ENCODE measurements around the gene SRGAP2B. TPM values are rescaled to one million over a fixed set of nuclear protein-coding genes. Genes with fewer than 3 reads are reported as not detected.
A peak's percentile ranks its signal among the peaks of the same experiment; 100 is the strongest.
"Not testable (repeated sequence)": the region's sequence is repeated elsewhere in the genome, so short reads cannot be mapped to it uniquely, and the experiment has no call there.

The SRGAP2B gene
- polyA plus RNA-seq, 3 donors: 5.8 to 25.5 (median 7.0) TPM

DNA sequence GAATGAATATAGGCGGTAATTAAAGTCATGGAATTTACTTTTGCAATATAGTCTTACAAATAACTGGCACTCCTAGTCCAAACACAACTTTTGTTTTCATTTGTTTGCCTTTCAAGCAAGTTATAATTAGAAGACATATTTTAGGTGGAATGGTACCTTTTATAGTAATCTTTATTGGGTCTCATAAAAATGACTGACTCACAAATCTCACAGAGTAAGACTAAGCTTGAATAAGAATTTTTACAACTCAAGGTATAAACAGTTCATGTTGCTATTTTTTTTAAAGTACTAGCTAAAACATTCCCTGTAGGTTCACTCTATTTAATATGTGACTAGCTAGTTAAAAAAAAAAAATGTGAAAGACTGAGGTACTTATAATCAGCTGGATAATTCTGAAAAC, 6.6 kb upstream of the SRGAP2B start:
- H3K9me3 Mint-ChIP-seq; H3K27ac Mint-ChIP-seq; H3K4me3 ChIP-seq (replicated peaks in 1 of 3; ENCODE audit: low read depth in 2 of 3, low read length in 3 of 3); H3K4me1 Mint-ChIP-seq; H3K36me3 ChIP-seq (replicated peaks in 1 of 2; ENCODE audit: control insufficient read depth in 1 of 2, insufficient read depth in 2 of 2, low read length in 2 of 2); H3K4me3 Mint-ChIP-seq; H3K79me2 ChIP-seq (ENCODE audit: insufficient read depth, low read length); H3K4me2 ChIP-seq (replicated peaks; ENCODE audit: extremely low read depth, low read length, poor library complexity, severe bottlenecking); H4K20me1 ChIP-seq (ENCODE audit: insufficient read depth, low read length); H3K27ac ChIP-seq (ENCODE audit: low read depth in 1 of 2, low read length in 2 of 2); H3K27me3 Mint-ChIP-seq (ENCODE audit: low read depth in 3 of 3); H3K9me3 ChIP-seq (replicated peaks in 1 of 2; ENCODE audit: control insufficient read depth in 1 of 2, insufficient read depth in 1 of 2, low read length in 2 of 2); H3K36me3 Mint-ChIP-seq; H3K9ac ChIP-seq (ENCODE audit: insufficient read depth, low read length, poor library complexity, severe bottlenecking); intact Hi-C loops (cut with micrococcal nuclease); H3K27me3 ChIP-seq (ENCODE audit: control insufficient read depth in 2 of 2, insufficient read depth in 2 of 2, low read length in 2 of 2); H2AFZ ChIP-seq (ENCODE audit: insufficient read depth, low read depth, low read length, poor library complexity, severe bottlenecking); DNase-seq; H3K4me1 ChIP-seq (ENCODE audit: control insufficient read depth in 1 of 2, insufficient read depth in 2 of 2, low read length in 2 of 2): not testable (repeated sequence)
- no CpG with 5 or more reads among the region's 1 CpG for WGBS (ENCODE audit: insufficient coverage)

DNA sequence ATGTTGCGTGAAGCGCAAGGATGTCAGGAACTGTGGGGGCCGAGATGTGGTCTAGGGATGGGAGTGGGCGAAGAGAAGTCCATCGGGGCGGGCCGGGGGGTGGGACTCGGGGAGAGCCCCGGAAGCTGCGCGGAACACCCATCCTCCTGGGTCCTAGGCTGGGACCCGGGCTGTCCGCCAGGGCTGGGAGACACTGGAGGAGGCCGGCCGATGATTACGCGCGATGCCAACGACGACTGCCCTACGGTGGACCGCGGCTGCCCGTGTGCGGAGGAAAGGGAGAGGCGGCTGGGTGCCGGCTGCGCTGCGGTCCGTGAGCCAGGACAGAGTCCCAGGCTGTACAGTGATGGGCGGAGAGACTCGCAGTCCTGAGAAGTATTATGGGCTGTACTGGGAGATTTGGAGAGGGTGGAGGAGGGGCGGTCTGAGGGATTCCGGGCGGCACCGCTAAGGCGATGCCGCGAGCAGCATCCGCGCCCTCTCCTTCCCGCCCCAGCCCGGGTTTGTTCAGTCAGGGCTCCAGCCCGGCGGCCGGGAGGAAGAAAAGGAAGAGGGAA, 395 bp downstream of the SRGAP2B start:
- peak overlapping the region; percentile 63 to 65 for H3K4me3 Mint-ChIP-seq
- H3K36me3 ChIP-seq (replicated peaks in 1 of 2; ENCODE audit: control insufficient read depth in 1 of 2, insufficient read depth in 2 of 2, low read length in 2 of 2); H3K9ac ChIP-seq (ENCODE audit: insufficient read depth, low read length, poor library complexity, severe bottlenecking); H3K79me2 ChIP-seq (ENCODE audit: insufficient read depth, low read length); H4K20me1 ChIP-seq (ENCODE audit: insufficient read depth, low read length); H3K27me3 Mint-ChIP-seq (ENCODE audit: low read depth in 3 of 3); H3K9me3 Mint-ChIP-seq; DNase-seq; H3K27me3 ChIP-seq (ENCODE audit: control insufficient read depth in 2 of 2, insufficient read depth in 2 of 2, low read length in 2 of 2); intact Hi-C loops (cut with micrococcal nuclease); H2AFZ ChIP-seq (ENCODE audit: insufficient read depth, low read depth, low read length, poor library complexity, severe bottlenecking); H3K4me2 ChIP-seq (replicated peaks; ENCODE audit: extremely low read depth, low read length, poor library complexity, severe bottlenecking); H3K9me3 ChIP-seq (replicated peaks in 1 of 2; ENCODE audit: control insufficient read depth in 1 of 2, insufficient read depth in 1 of 2, low read length in 2 of 2); H3K36me3 Mint-ChIP-seq; H3K4me1 Mint-ChIP-seq; H3K4me1 ChIP-seq (ENCODE audit: control insufficient read depth in 1 of 2, insufficient read depth in 2 of 2, low read length in 2 of 2): not testable (repeated sequence)
- H3K27ac Mint-ChIP-seq: peak overlapping the region in 3 of 7 donors; percentile 35 to 61 (median 46)
- Histone ChIP-seq H3K27ac (ENCODE audit: low read depth in 1 of 2, low read length in 2 of 2) (peak overlapping the region in 1 of 2 donors; percentile 57), H3K4me3 (replicated peaks in 1 of 3; ENCODE audit: low read depth in 2 of 3, low read length in 3 of 3) (peak overlapping the region; percentile 41 to 60 (median 44))
- WGBS (ENCODE audit: insufficient coverage): no CpG with 5 or more reads among the region's 46 CpGs

DNA sequence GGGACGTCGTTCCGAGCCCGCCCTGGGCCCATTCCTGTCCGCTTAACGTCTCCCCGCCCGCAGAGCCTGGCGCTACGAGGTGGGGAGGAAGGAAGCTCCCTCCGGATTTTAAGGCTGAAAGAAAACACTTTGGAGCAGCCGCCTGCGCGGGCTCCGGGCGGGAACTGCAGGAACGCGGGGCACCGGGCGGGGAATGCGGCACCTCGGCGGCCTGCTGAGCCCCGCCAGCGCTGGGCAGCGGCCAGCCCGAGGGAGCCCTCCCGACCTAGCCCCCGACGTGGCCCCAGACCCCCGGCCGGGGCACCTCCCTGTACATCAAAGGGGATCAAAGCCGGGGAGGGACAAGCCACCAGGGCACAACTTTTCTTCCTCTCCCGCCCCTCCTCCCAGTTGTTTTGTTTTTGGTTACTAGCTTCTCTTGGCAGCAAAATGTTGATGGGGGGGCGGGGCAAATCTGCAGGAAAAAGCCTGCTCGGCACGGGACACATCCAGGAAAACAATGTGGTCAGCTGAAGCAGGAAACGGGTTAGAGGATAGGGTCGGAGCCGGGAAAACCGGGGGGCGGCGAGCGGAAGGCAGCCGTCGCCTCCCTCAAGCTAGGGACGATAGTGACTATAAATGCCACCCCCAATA, 1.5 kb downstream of the SRGAP2B start:
- DNase-seq; H2AFZ ChIP-seq (ENCODE audit: insufficient read depth, low read depth, low read length, poor library complexity, severe bottlenecking); H3K27me3 ChIP-seq (ENCODE audit: control insufficient read depth in 2 of 2, insufficient read depth in 2 of 2, low read length in 2 of 2); H3K79me2 ChIP-seq (ENCODE audit: insufficient read depth, low read length); H3K4me1 Mint-ChIP-seq; H3K27ac ChIP-seq (ENCODE audit: low read depth in 1 of 2, low read length in 2 of 2); H3K27me3 Mint-ChIP-seq (ENCODE audit: low read depth in 3 of 3); H3K36me3 ChIP-seq (replicated peaks in 1 of 2; ENCODE audit: control insufficient read depth in 1 of 2, insufficient read depth in 2 of 2, low read length in 2 of 2); H4K20me1 ChIP-seq (ENCODE audit: insufficient read depth, low read length); H3K9ac ChIP-seq (ENCODE audit: insufficient read depth, low read length, poor library complexity, severe bottlenecking); H3K36me3 Mint-ChIP-seq; H3K9me3 ChIP-seq (replicated peaks in 1 of 2; ENCODE audit: control insufficient read depth in 1 of 2, insufficient read depth in 1 of 2, low read length in 2 of 2); intact Hi-C loops (cut with micrococcal nuclease); H3K9me3 Mint-ChIP-seq; H3K4me1 ChIP-seq (ENCODE audit: control insufficient read depth in 1 of 2, insufficient read depth in 2 of 2, low read length in 2 of 2): not testable (repeated sequence)
- H3K4me3 Mint-ChIP-seq: peak overlapping the region; percentile 96 to 97
- H3K4me2 ChIP-seq (replicated peaks; ENCODE audit: extremely low read depth, low read length, poor library complexity, severe bottlenecking): peak overlapping the region; percentile 42
- WGBS (ENCODE audit: insufficient coverage): no CpG with 5 or more reads among the region's 47 CpGs
- H3K27ac Mint-ChIP-seq: peak overlapping the region; percentile 84 to 95 (median 93)
- H3K4me3 ChIP-seq (replicated peaks in 1 of 3; ENCODE audit: low read depth in 2 of 3, low read length in 3 of 3): peak overlapping the region; percentile 34 to 71 (median 56)

DNA sequence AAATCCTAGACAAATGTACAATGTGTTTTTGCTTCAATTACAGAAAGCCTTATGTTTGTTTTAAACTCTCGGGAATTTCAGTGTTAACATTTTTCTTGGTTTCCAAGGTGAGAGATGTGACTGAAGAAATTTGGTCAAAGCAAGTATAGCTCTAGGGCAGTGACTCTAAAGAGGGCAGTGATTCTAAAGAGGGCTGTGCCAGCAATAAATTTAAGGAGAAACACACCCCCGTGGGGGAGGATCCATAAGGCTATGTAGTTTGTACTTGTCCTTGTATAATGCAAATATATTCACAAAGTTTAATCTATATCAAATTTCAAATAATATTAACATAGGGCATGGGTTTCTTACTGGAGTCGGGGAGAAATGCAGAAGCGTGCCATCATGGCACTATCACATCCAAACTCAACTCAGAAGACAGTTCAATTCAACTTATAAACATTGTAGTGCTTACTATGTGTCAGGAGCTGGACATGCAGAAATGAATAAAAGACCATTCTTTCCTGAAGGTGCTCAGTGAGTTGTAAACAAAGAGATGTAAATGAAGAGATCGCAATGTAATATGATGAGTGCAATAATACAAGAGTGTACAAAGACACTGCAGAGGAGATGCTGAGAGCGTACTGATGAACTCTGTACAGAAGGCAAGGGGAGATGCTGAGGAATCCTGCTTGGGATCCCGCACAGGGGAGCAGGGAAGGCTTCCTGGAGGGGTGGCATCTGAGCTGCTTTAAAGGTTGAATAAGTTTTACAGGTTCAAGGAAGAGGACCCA, 12.5 kb downstream of the SRGAP2B start:
- intact Hi-C loops (cut with micrococcal nuclease); DNase-seq: not testable (repeated sequence)

More for the DNA sequence above, 12.5 kb downstream of the SRGAP2B start:
- H2AFZ ChIP-seq (ENCODE audit: insufficient read depth, low read depth, low read length, poor library complexity, severe bottlenecking); H3K4me3 ChIP-seq (replicated peaks in 1 of 3; ENCODE audit: low read depth in 2 of 3, low read length in 3 of 3); H3K36me3 ChIP-seq (replicated peaks in 1 of 2; ENCODE audit: control insufficient read depth in 1 of 2, insufficient read depth in 2 of 2, low read length in 2 of 2); H4K20me1 ChIP-seq (ENCODE audit: insufficient read depth, low read length); H3K4me2 ChIP-seq (replicated peaks; ENCODE audit: extremely low read depth, low read length, poor library complexity, severe bottlenecking); H3K27me3 Mint-ChIP-seq (ENCODE audit: low read depth in 3 of 3); H3K4me1 ChIP-seq (ENCODE audit: control insufficient read depth in 1 of 2, insufficient read depth in 2 of 2, low read length in 2 of 2); H3K79me2 ChIP-seq (ENCODE audit: insufficient read depth, low read length); H3K36me3 Mint-ChIP-seq; H3K27me3 ChIP-seq (ENCODE audit: control insufficient read depth in 2 of 2, insufficient read depth in 2 of 2, low read length in 2 of 2); H3K9me3 ChIP-seq (replicated peaks in 1 of 2; ENCODE audit: control insufficient read depth in 1 of 2, insufficient read depth in 1 of 2, low read length in 2 of 2); H3K4me3 Mint-ChIP-seq; H3K9ac ChIP-seq (ENCODE audit: insufficient read depth, low read length, poor library complexity, severe bottlenecking); H3K27ac ChIP-seq (ENCODE audit: low read depth in 1 of 2, low read length in 2 of 2); H3K9me3 Mint-ChIP-seq; H3K4me1 Mint-ChIP-seq: not testable (repeated sequence)
- H3K27ac Mint-ChIP-seq: peak overlapping the region in 1 of 7 donors; percentile 50
- no CpG with 5 or more reads among the region's 7 CpGs for WGBS (ENCODE audit: insufficient coverage)

All from CD14-positive monocyte (primary cell).